Neural progenitor cell (in vitro differentiated cells): ENCODE data around the gene RNF125. TPM values are rescaled to one million over a fixed set of nuclear protein-coding genes. Genes with fewer than 3 reads are reported as not detected.

ENCODE experiments used
- DNase-seq: peaks from one replicate; pipeline ENCODE4 v3.0.0-alpha.2; 2016; ENCODE audit warnings: low spot score
- H2AFZ ChIP-seq: fragments of 200-600 bp; sonication (generic); replicated peaks from 2 replicates; pipeline ENCODE4 v1.6.1; 2016; ENCODE audit warnings: antibody characterized with exemption
- H3F3A ChIP-seq: fragments of 200-600 bp; sonication (generic); 2 replicates; pipeline ENCODE4 v1.6.1; 2016; ENCODE audit warnings: antibody characterized with exemption, low read depth
- H3K27ac ChIP-seq: fragments of 200-600 bp; sonication (generic); 2 replicates; pipeline ENCODE4 v1.5.1; 2016; ENCODE audit warnings: mild to moderate bottlenecking
- H3K27me3 ChIP-seq: fragments of 200-600 bp; sonication (generic); 2 replicates; pipeline ENCODE4 v1.6.1; 2016; ENCODE audit warnings: mild to moderate bottlenecking, moderate library complexity
- H3K36me3 ChIP-seq: fragments of 200-600 bp; sonication (generic); 2 replicates; pipeline ENCODE4 v1.5.1; 2016
- H3K4me1 ChIP-seq: fragments of 200-600 bp; sonication (generic); 2 replicates; pipeline ENCODE4 v1.6.1; 2016; ENCODE audit warnings: mixed run types
- H3K4me2 ChIP-seq: fragments of 200-600 bp; sonication (generic); 2 replicates; pipeline ENCODE4 v1.6.1; 2016
- H3K4me3 ChIP-seq: fragments of 200-600 bp; sonication (generic); 2 replicates; pipeline ENCODE4 v1.5.1; 2016
- H3K79me2 ChIP-seq: fragments of 200-600 bp; sonication (generic); 2 replicates; pipeline ENCODE4 v1.6.1; 2016; ENCODE audit warnings: low read depth
- H3K9ac ChIP-seq: fragments of 200-600 bp; sonication (generic); 2 replicates; pipeline ENCODE4 v1.6.1; 2016
- H3K9me3 ChIP-seq: fragments of 200-600 bp; sonication (generic); 2 replicates; pipeline ENCODE4 v1.5.1; 2016; ENCODE audit warnings: low read depth
- H4K20me1 ChIP-seq: fragments of 200-600 bp; sonication (generic); 2 replicates; pipeline ENCODE4 v1.6.1; 2016; ENCODE audit warnings: low read depth
- H3K27ac Mint-ChIP-seq: 3 replicates; pipeline ENCODE4 v1.8.0; 2021; ENCODE audit warnings: mixed read lengths
- H3K27me3 Mint-ChIP-seq: 2 replicates; pipeline ENCODE4 v1.8.0; 2022; ENCODE audit warnings: low read depth, mild to moderate bottlenecking, inconsistent platforms, moderate library complexity, mixed read lengths; ENCODE audit not compliant: insufficient read depth
- H3K36me3 Mint-ChIP-seq: 3 replicates; pipeline ENCODE4 v1.8.0; 2021; ENCODE audit warnings: mixed read lengths
- H3K4me1 Mint-ChIP-seq: 3 replicates; pipeline ENCODE4 v1.8.0; 2021; ENCODE audit warnings: mixed read lengths
- H3K4me3 Mint-ChIP-seq: 3 replicates; pipeline ENCODE4 v1.8.0; 2021; ENCODE audit warnings: mild to moderate bottlenecking, moderate library complexity, mixed read lengths
- H3K9me3 Mint-ChIP-seq: 3 replicates; pipeline ENCODE4 v1.8.0; 2020; ENCODE audit warnings: mixed read lengths
- CTCF ChIP-seq: fragments of 200-600 bp; sonication (generic); IDR thresholded peaks from 2 replicates; pipeline ENCODE4 v1.5.1; 2017; ENCODE audit warnings: antibody characterized with exemption, mild to moderate bottlenecking
- EZH2 ChIP-seq: fragments of 200-600 bp; sonication (generic); IDR thresholded peaks from 2 replicates; pipeline ENCODE4 v1.6.1; 2017; ENCODE audit warnings: antibody characterized with exemption, mild to moderate bottlenecking, moderate library complexity
- EZH2phosphoT487 ChIP-seq: fragments of 200-600 bp; sonication (generic); IDR thresholded peaks from 2 replicates; pipeline ENCODE4 v1.6.1; 2017; ENCODE audit warnings: antibody characterized with exemption
- total RNA-seq: library from RNA; depleted of rRNA; stranded (reverse); fragments of >200 nt; gene quantifications from 2 replicates; pipeline ENCODE4 v1.2.3, GENCODE V29; 2015; ENCODE audit warnings: low replicate concordance

RNF125 gene
- total RNA-seq, 1 donor from 2014 or later: 10.2 TPM

- TF ChIP-seq CTCF: no peak
- no peak overlapping the region for H3K4me3 Mint-ChIP-seq
Measured at GRCh38 chr18:31979714-31980113, 38.9 kb upstream of the RNF125 start.

GRCh38 chr18:31980863-31981262 is 37.8 kb upstream of the RNF125 start:
- Mint-ChIP-seq H3K4me3 (no peak overlapping the region), H3K4me1 (no peaks in the 10 kb centered on the region), H3K27me3 (no peaks in the 10 kb centered on the region), H3K27ac (no peak overlapping the region), H3K36me3 (no peaks in the 10 kb centered on the region), H3K9me3 (peaks cover 15% of the 10 kb centered on the region)
- Histone ChIP-seq H3K79me2 (no peaks in the 10 kb centered on the region), H3K9ac (no peak overlapping the region), H3K9me3 (no peaks in the 10 kb centered on the region), H3K27ac (no peak overlapping the region), H3K4me2 (no peak overlapping the region), H2AFZ (no peak overlapping the region), H3K36me3 (no peaks in the 10 kb centered on the region), H3K4me1 (peaks cover 14% of the 10 kb centered on the region), H3K27me3 (no peaks in the 10 kb centered on the region), H3F3A (peaks cover 6% of the 10 kb centered on the region), H3K4me3 (no peak overlapping the region), H4K20me1 (no peaks in the 10 kb centered on the region)
- TF ChIP-seq EZH2: no peak
- no peak for TF ChIP-seq EZH2phosphoT487
- no peak for TF ChIP-seq CTCF
- no peak for DNase-seq

More at GRCh38 chr18:31979714-31980113, 38.9 kb upstream of the RNF125 start:
- Mint-ChIP-seq H3K27me3 (no peaks in the 10 kb centered on the region), H3K9me3 (peaks cover 21% of the 10 kb centered on the region), H3K4me1 (no peaks in the 10 kb centered on the region), H3K27ac (no peak overlapping the region), H3K36me3 (no peaks in the 10 kb centered on the region)
- no peaks in the 10 kb centered on the region for H3K79me2 ChIP-seq
- no peak overlapping the region for H3K4me3 ChIP-seq
- peaks cover 14% of the 10 kb centered on the region for H3K4me1 ChIP-seq
- H3F3A ChIP-seq: peaks cover 6% of the 10 kb centered on the region
- H3K9me3 ChIP-seq: no peaks in the 10 kb centered on the region
- no peak overlapping the region for H2AFZ ChIP-seq
- H3K4me2 ChIP-seq: no peak overlapping the region
- no peaks in the 10 kb centered on the region for H4K20me1 ChIP-seq
- no peak for DNase-seq
- no peak overlapping the region for H3K9ac ChIP-seq
- H3K27ac ChIP-seq: no peak overlapping the region
- no peaks in the 10 kb centered on the region for H3K27me3 ChIP-seq
- no peaks in the 10 kb centered on the region for H3K36me3 ChIP-seq

- H2AFZ ChIP-seq: no peak overlapping the region
- no peaks in the 10 kb centered on the region for H3K36me3 ChIP-seq
- H3K4me1 ChIP-seq: peaks cover under 1% of the 10 kb centered on the region
- H3K4me1 Mint-ChIP-seq: no peaks in the 10 kb centered on the region
- H3K27ac ChIP-seq: no peak overlapping the region
- H3K4me2 ChIP-seq: no peak overlapping the region
- H3F3A ChIP-seq: no peaks in the 10 kb centered on the region
- no peak overlapping the region for H3K4me3 ChIP-seq
- no peak overlapping the region for H3K4me3 Mint-ChIP-seq
- TF ChIP-seq EZH2 (no peak), EZH2phosphoT487 (no peak), CTCF (no peak)
- H4K20me1 ChIP-seq: no peaks in the 10 kb centered on the region
- H3K9me3 Mint-ChIP-seq: peaks cover 12% of the 10 kb centered on the region
- H3K27me3 Mint-ChIP-seq: no peaks in the 10 kb centered on the region
- H3K27ac Mint-ChIP-seq: no peak overlapping the region
- H3K9ac ChIP-seq: no peak overlapping the region
- no peaks in the 10 kb centered on the region for H3K27me3 ChIP-seq
- DNase-seq: no peak
- H3K9me3 ChIP-seq: no peaks in the 10 kb centered on the region
- H3K36me3 Mint-ChIP-seq: no peaks in the 10 kb centered on the region
- no peaks in the 10 kb centered on the region for H3K79me2 ChIP-seq
Measured at GRCh38 chr18:31983020-31983419, 35.6 kb upstream of the RNF125 start.

GRCh38 chr18:31983976-31984375 is 34.6 kb upstream of the RNF125 start:
- Histone ChIP-seq H2AFZ (no peak overlapping the region), H3K36me3 (no peaks in the 10 kb centered on the region), H3F3A (no peaks in the 10 kb centered on the region), H4K20me1 (no peaks in the 10 kb centered on the region), H3K27ac (no peak overlapping the region), H3K4me3 (no peak overlapping the region), H3K4me2 (no peak overlapping the region), H3K4me1 (no peaks in the 10 kb centered on the region), H3K9me3 (no peaks in the 10 kb centered on the region), H3K9ac (no peak overlapping the region), H3K27me3 (no peaks in the 10 kb centered on the region), H3K79me2 (no peaks in the 10 kb centered on the region)
- Mint-ChIP-seq H3K27ac (no peak overlapping the region), H3K27me3 (no peaks in the 10 kb centered on the region), H3K4me1 (no peaks in the 10 kb centered on the region), H3K36me3 (no peaks in the 10 kb centered on the region), H3K4me3 (no peak overlapping the region), H3K9me3 (peaks cover 4% of the 10 kb centered on the region)
- TF ChIP-seq EZH2phosphoT487: no peak
- TF ChIP-seq EZH2: no peak
- DNase-seq: no peak
